DMS153 (cell line): ENCODE results near the gene CYGB.

Experiments used
- DNase-seq: peaks from one replicate; lab custom pipeline; 2025; lab: John Stamatoyannopoulos, UW

Gene CYGB

DNA sequence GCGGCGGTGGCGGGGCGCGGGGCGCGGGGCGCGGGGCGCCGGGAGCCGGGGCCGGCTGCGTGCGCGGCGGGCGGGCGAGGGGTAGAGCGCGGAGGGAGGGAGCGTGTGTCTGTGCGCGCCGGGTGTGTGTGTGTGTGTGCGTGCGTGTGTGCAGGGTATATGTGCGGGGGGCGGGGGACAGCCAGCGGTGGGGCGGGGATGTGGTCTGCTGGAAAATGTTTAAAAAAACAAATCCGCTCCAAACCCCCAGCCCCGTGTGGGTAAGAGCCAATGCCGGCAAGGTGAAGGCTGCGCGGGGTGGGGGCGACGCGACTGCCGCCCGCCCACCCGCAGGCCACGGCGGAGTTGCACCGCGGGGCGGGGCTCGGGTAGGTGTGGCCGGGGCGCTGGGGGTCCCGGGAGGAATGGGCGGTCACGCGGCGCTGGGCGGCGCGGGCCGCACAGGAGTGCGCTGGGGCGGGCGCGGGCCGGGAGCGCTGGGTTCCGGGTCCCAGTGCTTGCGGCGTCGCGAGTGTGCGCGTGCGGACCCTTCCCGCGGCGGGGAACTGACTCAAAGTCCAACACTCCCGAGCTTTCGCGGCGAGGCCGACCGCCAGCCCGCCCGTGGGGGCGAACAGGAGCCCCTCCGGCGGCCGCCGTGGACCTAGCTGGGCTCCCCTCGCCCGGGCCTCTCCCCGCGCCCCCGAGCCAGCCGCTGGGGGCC, at the start of gene CYGB:
Gene CYGB (minus strand): TSS at position 132 of the 703 bp plus-strand sequence. CDS start 167 bp downstream, outside the sequence.
- DNase-seq: no peak

DNA sequence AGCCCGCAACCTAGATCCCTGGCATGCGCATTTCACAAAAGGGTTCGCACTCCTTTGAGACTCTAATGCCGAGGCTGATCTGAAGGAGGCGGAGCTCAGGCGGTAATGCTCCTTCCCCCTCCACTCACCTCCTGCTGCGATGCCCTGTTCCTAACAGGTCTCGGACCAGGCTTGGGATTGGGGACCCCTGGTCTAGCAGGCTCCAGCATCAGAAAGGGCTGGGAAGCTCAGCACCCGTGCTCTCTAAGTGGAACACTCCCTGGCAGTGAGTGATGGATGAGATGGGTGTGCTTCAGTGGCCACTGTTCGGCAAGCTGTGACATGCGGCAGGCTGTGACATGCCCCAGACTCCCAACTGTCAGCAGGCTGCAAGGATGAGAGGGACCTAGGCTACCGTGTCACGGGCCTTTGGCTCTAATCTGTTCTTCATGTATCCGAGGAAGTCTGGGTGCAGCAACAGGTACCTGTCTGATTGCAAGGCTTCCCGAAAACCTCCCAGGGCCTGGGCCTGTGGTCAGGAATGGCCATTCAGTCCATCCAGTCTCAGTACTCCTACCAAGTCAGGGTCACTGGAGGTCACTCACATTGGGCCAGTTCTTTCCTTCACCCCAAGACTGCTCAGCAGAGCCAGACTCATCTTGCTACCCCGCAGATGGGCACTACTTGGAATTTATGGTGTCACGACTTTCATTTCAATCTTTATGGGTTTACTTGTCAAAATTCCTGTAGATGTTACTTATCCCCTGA, 49.4 kb upstream of the CYGB start:
- peak; percentile 72 for DNase-seq

DNA sequence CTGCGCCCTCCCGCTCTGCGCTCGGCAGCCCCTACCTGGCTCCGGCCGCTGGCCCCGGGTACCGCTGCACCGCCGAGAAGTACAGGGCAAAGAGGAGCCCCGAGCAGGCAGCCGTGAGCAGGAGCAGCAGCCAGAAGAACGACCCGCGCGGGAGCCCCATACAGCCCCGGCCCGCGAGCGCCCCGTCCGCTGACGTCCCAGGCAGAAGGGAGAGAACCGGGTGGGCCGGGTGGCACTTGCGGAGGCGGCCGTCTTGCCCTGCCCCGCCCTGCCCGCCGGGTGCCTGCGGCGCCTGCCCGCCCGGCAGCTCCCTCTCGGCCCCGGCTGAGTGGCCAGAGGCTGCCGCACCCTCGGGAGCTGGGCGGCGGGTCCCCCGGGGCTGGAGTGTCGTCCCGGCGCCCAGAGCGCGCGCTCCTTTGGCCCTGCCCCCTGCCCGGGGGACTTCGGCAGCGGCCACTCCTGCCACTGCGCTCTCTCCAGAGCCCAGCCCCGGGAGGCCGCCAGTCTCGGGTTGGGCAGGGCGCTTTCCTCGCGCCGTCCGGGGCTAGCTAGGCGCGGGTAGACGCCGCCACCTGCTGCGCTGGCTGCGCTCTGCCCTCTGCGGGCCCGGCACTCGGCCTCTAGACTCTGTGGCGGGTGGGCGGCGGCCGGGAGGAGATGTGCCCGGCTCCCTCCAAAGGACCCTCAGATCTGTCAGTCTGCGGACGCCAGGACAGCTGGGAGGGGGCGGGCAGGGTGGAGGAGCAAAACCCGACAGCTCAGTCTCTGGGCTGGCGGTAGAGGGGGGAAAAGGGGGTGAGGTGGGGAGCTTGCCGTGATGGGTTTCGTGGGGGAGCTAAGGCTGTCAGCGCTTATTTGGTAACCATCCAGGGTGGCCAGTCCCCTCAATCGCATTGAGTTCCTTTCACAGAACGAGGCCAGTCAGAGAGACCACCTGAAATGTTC, 48.4 kb upstream of the CYGB start, which contains the start of gene ST6GALNAC2:
Gene ST6GALNAC2 (minus strand): TSS at position 212 of the 945 bp plus-strand sequence. CDS start 52 bp downstream, at position 160.
- peak; percentile 39 for DNase-seq

DNA sequence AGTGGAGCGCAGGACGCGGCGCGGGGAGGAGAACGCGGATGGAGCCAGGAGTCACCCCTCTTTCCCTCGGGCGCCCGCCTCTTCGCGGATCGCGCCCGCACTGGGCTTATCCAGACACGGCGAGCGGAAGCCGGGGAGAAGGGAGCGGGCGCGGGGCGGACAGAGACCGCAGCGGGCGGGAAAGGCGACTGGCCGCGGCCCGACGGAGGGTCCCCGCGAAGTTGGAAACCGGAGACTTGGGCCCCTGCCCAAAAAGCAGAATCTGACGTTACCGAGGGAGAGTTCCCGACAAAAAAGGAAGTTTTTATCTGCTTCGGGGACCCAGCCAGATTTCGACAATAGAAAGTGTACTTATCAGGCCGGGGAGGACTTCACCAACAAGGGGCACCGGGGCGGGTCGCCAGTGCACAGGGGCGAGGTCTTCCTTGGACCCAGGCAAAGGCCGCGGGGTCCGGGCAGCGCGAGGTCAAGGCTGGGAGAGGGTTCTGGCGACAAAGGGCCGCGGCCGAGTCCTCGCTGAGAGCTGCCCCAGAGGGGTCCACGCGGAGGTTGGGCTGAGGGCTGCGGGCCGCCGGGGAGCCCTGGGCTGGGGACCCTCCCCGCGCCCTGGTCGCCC, 47.6 kb upstream of the CYGB start:
- DNase-seq: no peak

DNA sequence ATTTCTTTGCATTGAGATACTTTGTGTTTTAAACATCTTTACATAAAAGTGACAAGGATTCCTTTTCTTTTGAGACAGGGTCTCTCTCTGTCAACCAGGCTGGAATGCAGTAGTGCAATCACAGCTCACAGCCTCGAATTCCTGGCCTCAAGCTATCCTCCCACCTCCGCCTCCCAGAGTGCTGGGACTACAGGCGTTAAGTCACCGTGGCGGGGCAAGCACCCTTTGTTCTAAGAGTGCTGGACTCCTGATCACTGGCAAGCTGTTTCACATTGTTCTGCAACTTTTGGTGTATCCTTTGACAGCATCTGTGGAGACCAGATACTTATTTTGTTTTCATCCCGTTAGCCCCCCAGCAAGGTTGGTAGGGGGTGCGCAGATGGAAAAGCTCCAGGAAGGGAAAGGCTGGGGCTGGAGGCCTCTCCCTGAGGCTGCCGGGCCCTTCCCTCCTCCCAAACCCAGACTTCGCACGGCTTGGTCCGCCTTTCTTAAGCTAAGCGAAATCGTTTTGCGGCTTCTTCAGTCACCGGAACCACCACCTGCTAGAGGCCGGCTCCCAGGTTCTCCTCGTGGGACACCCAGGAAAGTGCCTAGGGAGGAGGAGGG, 47.0 kb upstream of the CYGB start:
- no peak for DNase-seq

DNA sequence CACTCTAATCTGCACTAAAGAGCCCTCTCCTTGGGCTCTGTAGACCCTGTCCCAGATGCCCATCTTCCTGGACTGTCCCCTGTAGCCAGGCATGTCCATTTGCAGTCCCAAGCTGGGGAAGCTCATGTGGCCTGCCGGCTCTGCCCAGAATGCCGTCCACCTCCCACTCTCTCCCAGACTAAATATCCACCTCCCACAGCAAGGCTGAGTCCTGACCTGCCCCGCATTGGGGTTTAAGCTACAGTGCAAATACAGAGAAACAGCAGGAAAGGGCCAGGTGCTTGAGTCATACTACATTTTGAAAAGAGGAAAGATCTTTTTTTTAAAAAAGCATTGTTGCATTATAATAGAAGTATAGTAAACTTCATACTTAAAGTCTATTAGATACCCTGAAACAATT, 45.2 kb upstream of the CYGB start:
- no peak for DNase-seq

DNA sequence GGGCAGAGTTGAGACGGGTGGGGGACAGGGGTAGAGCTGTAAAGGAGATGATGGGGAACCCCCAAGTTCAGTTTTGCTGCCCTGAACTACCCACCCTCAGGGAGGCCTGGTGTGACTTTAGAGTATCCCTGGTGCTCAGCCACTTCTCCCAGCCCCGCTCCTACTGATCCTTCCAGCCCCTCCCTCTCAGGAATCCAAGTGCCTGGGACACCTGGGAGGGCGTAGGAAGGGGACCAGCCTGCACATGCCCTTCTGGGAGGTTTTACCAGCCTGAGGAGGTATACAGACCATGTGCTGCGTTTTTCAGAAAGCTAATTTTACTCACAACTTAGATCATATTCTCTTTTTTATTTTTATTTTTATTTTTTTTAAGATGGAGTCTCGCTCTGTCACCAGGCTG, 44.0 kb upstream of the CYGB start:
- no peak for DNase-seq

DNA sequence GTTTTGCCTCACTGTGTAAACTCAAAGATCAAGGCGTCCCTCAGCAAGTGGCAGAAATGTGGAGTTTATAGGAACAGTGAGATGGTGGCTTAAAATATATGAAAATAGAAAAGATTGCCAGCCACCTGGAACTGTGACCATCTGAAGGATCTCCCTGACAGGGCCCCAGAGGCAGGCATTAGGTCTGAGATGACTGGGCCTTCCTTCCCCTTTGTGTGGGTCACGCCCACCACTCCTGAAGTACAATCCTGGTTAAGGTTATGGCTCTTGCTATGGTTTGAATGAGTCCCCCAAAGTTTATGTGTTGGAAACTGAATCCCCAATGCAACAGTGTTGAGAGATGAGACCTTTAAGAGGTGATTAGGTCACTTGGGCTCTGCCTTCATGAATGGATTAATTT, 41.8 kb upstream of the CYGB start:
- no peak for DNase-seq

DNA sequence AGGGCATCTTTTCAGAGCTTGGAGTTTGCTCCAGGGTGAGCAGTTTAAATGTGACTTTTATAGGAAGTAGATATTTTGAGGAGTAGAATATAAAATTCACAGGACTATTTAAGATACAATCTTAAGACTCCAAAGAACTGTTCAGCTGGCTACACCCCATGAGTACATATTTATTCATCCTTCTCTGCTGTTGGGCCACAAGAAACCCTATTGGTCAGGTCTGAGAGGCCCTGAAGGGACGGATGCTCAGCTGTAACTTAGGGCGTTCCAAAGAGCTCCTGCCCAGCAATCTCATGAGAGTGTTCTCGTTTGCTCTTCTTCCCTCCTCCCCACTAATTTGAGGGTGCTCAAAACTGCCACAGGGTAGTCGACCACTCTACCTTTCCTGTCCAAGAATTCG, 40.9 kb upstream of the CYGB start:
- DNase-seq: no peak

DNA sequence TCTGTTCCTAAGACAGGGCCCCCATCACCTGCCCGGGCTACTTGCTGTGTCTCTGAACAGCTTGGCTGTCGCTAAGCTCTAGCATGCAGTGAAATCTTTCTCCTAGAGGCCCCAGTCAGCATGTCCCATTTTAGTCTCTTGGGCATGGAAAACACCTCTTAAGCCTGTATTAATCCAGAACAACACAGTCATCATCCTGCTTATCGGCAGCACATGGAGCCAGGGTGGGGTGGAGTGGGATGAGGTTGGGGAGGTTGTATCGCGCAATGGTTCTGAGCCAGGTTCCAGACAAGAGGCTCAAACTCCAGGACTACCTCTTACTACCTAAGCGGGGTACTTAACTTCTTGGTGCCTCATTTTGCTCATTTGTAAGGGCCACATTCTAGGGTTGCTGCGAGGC, 40.4 kb upstream of the CYGB start:
- DNase-seq: no peak

DNA sequence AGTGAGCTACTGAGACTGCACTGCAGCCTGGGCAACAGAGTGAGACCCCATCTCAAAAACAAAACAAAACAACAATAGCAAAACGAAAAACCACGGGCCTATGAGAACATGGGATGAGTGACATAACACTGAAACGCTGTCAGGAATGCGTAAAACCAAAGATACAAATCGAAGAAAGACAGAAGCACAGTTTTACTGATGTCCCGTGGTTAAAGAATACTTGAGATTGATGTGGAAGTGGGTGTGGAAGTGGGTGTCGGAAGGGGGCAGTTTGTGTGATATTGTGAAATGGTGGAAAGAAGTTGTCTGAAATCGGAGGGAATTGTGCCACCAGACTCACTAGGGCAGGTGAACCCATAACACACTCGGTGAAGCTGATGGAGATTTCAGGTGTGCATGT, 38.7 kb upstream of the CYGB start:
- no peak for DNase-seq

DNA sequence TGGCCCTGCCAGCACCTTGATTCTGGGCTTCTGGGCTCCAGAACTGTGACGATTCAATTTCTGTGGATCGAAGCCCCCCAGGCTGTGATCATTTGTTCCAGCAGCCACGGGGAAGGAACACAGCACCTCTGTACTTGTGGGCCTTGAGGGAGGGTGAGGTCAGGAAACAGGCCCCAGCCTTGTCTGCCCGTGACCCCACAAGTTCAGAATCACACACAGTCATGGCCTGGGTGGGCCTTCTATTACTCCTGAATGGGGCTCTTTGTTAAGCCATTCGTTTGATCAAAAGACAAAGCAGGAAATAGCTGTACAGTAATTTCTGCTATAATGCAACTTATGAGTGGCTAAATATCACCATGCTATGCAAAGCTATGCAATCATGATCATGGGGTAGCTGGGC, 38.1 kb upstream of the CYGB start:
- no peak for DNase-seq

DNA sequence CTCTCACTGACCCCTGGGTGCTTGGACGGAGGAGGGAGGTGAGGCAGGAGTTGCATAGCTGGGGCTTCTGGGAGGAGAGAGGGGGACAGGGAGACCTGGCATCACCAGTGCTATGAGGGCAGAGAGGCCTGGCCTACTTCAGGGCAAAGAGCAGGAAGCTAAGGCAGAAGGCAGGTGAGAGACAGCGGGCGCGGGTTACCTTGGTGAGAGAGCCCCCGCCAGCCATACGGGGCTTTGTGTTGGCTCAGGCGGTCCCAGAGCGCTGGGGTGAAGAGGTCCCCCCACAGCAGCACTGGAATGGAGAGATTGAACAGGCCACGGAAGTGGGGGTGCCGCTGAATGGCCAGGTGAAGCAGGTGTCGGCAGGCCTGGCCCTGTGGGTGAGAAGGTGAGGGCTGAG, 36.7 kb upstream of the CYGB start:
- DNase-seq: no peak

DNA sequence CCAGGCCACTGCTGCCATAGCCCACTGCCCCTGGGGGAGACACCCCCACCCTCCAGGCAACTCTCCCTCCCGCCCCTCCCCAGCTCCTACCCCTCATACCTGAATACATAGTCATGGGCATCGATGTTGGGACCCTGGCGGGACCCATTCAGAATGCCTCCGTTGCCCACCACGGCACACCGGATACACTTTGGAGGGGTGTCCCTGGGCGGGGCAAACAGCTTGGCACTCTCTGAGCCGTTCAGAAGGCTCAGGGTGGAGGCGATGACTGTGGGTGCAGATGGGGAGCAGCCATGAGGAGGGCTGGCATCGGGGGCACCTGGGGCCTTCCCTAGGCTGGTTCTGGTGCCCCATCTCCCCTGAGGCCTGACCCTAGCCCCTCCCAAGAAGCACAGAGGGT, 35.6 kb upstream of the CYGB start:
- DNase-seq: no peak

DNA sequence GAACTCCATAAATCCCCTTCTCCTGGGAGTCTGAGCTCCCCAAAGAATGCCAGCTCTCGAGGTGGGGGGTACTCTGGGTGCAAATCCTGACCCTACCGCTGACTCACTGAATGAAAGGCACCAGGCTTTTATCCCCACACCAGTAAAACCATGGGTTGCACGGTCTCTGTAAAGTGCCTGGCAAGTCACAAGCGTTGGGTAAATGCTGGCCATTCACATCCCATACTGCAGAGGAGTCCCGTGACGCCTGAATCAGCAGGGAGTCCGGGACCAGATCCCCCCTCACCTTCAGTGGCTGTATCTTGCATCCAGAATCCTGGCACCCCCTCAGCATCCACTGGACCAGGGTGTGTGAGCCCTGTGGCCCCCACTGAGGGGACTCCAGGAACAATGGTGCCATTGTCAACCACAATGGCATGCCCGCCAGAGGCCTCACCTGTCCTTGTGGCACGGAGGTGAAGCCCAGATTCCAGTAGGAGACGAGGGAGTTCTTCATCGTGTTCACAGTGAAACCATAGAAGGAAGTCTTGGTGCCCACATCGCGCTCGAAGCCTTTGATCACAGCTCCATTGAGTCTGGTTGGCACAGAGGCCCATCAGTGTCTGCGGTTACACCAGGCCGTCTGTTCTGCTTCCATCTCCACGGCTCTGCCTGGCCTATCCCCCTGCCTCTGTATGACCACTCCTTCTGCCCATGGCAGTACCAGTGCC, 34.8 kb upstream of the CYGB start:
- DNase-seq: no peak

DNA sequence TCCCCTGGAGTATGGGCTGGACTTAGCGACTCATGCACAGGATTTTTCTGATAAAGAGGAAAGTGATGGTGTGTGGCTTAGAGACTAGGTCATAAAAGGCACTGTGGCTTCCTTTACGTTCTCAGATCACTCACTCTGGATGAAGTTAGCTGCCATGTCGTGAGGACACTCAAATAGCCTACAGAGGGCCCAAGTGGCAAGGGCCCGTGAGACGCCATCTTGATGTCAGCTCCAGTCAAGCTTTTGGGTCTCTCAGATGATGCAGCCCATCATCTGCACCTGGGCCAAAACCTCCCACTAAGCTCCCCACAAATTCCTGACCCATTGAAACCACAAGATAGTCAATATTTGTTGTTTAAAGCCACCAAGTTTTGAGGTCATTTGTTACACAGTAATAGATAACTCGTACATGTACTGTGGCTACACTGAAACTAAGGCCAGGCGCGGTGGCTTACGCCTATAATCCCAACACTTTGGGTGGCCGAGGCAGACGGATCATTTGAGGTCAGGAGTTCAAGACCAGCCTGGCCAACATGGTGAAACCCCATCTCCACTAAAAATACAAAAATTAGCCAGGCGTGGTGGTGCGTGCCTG, 33.5 kb upstream of the CYGB start:
- DNase-seq: no peak

DNA sequence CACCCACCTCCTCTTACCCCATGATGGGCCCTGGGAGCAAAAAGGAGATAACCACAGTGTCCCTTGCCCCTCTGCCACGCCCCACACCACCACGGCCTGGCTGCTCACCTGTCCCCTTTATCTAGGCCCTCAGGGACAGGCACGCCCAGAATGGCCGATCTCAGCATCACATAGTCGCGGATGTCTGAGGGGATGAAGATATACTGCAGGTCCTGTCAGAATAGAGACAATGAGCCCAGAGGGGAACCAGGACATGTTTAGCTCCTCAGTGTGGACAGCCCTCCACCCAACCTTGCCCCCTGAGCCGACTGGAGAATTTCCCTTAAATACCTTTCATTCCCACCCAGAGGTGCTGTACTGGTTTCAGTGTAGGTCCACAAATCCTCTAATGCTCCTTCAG, 32.9 kb upstream of the CYGB start:
- DNase-seq: no peak

DNA sequence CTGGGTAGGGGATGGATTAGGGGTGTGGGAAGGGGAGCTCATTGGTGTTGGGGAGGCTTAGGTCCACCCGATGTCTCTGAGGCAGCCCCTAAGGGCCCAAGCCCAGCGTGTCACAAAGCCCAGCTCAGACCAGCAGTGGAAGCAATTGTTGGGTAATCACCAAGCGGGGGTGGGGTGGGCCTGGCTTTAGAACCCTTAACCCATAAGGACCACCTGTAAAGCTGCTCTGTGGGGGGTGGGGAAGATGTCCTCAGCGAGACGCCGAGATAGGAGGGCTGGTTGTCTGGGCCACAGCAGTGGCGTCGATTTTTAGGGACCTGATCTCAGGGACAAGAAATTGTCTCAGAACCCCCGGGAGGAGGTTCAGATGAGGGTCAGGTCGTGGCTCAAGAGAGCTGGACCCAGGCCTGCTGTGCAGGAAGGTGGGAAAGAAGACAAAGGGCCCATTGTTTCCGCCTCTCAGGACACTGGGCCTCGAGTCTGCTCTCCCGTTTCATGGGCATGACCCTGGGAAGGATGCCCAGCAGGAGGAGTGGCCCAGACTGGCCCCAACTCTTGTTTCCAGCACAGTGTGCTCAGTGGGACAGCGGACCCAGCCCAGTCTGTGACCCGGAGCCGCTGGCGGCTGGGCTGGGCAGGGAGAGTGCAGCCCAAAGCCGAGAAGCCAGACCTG, 32.2 kb upstream of the CYGB start:
- DNase-seq: no peak

DNA sequence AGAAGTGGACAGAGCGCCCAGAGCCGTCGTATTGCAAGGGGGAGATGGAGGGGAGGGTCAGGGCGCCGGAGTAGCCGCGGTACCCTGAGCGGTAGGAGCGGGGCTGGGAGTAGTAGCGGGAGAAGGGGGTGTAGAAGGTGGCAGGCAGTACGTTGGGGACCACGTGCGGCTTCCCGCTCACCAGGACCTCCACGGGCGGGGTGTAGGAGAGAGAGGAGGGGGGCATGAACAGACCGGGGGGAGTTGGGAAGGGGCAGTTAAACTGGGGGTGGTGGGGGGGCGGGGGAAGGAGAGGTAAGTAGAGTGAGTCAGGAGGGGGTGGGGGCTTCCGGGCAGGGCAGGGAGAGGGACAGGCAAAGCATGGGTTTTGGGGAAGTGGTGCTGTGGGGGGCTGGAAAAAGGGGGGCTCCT, 31.3 kb upstream of the CYGB start:
- no peak for DNase-seq
